Measurements from ENCODE around the gene ERCC4.

The ERCC4 gene

GRCh38 chr16:13911871-13912270, 8.1 kb upstream of the ERCC4 start:
- DNase-seq = no peak

- DNase-seq = no peak
Observed at GRCh38 chr16:13912891-13913290, 7.1 kb upstream of the ERCC4 start.

GRCh38 chr16:13913374-13914292, 6.3 kb upstream of the ERCC4 start:
- no peak for DNase-seq

GRCh38 chr16:13915033-13915635, 4.8 kb upstream of the ERCC4 start:
- no peak for DNase-seq

- DNase-seq = no peak
Observed at GRCh38 chr16:13919330-13919682, 648 bp upstream of the ERCC4 start.

GRCh38 chr16:13920510-13920818, 510 bp downstream of the ERCC4 start:
- DNase-seq = no peak

- DNase-seq = no peak
Observed at GRCh38 chr16:13921328-13921727, 1.4 kb downstream of the ERCC4 start.

GRCh38 chr16:13923703-13924298, 3.8 kb downstream of the ERCC4 start:
- DNase-seq = peak; percentile 10

GRCh38 chr16:13926464-13926863, 6.5 kb downstream of the ERCC4 start:
- DNase-seq = no peak

GRCh38 chr16:13926891-13927290, 6.9 kb downstream of the ERCC4 start:
- DNase-seq = no peak

GRCh38 chr16:13928646-13929045, 8.7 kb downstream of the ERCC4 start:
- DNase-seq = no peak

- no peak for DNase-seq
Observed at GRCh38 chr16:13931845-13932244, 11.9 kb downstream of the ERCC4 start.

- no peak for DNase-seq
Observed at GRCh38 chr16:13935408-13935807, 15.5 kb downstream of the ERCC4 start.

- no peak for DNase-seq
Observed at GRCh38 chr16:13936155-13936554, 16.2 kb downstream of the ERCC4 start.

- DNase-seq = no peak
Observed at GRCh38 chr16:13936596-13937081, 16.7 kb downstream of the ERCC4 start.

GRCh38 chr16:13937411-13937810, 17.5 kb downstream of the ERCC4 start:
- no peak for DNase-seq

GRCh38 chr16:13938480-13938879, 18.5 kb downstream of the ERCC4 start:
- no peak for DNase-seq

- DNase-seq = no peak
Observed at GRCh38 chr16:13939821-13940220, 19.9 kb downstream of the ERCC4 start.

GRCh38 chr16:13940397-13940933, 20.5 kb downstream of the ERCC4 start:
- no peak for DNase-seq

GRCh38 chr16:13944816-13945215, 24.9 kb downstream of the ERCC4 start:
- no peak for DNase-seq

GRCh38 chr16:13945744-13946485, 26.0 kb downstream of the ERCC4 start:
- no peak for DNase-seq

GRCh38 chr16:13948086-13948485, 28.1 kb downstream of the ERCC4 start:
- no peak for DNase-seq
